HepG2 (cell line): ENCODE measurements around the gene RHOV. TPM values are rescaled to one million over a fixed set of nuclear protein-coding genes. Genes with fewer than 3 reads are reported as not detected.

Experiments
- ATF7 ChIP-seq, 2 experiments: fragments of 450-650 bp in 1 of 2; sonication (generic) in 1 of 2; formaldehyde crosslinking in 1 of 2; IDR thresholded peaks; 2 replicates each; pipeline versions ENCODE4 v1.4.0 to v1.6.1; 2016 to 2020; ENCODE audit warnings: antibody characterized with exemption in 1 of 2, mild to moderate bottlenecking in 1 of 2, missing genetic modification reagents in 1 of 2
- EP300 ChIP-seq, 3 experiments: sonication (generic) in 1 of 3; formaldehyde crosslinking in 1 of 3; IDR thresholded peaks; 2 replicates each; pipeline versions ENCODE4 v1.5.1 to v1.6.1; 2011 to 2020; ENCODE audit warnings: low read depth in 2 of 3, low read length in 2 of 3, borderline replicate concordance in 1 of 3, improper control_type of control experiment in 1 of 3, mild to moderate bottlenecking in 1 of 3, missing genetic modification reagents in 1 of 3, moderate library complexity in 1 of 3
- HDAC2 ChIP-seq: sonication (generic); formaldehyde crosslinking; IDR thresholded peaks from 2 replicates; pipeline ENCODE4 v1.4.0; 2020; ENCODE audit warnings: missing genetic modification reagents
- HNRNPH1 ChIP-seq: fragments of 200-400 bp; formaldehyde crosslinking; optimal IDR thresholded peaks from 2 replicates; pipeline ENCODE3; 2017; ENCODE audit warnings: mild to moderate bottlenecking, low read depth, low read length
- MXD3 ChIP-seq: IDR thresholded peaks from 2 replicates; pipeline ENCODE4 v1.6.1; 2016; ENCODE audit warnings: mild to moderate bottlenecking, missing biosample characterization, missing genetic modification reagents
- NR0B2 ChIP-seq: sonication (generic); formaldehyde crosslinking; IDR thresholded peaks from 2 replicates; pipeline ENCODE4 v1.4.0; 2020; ENCODE audit warnings: mild to moderate bottlenecking, missing genetic modification reagents
- NR2F6 ChIP-seq, 2 experiments: IDR thresholded peaks; 2 replicates each; pipeline ENCODE4 v1.6.1; 2016; ENCODE audit warnings: antibody characterized with exemption in 1 of 2, mild to moderate bottlenecking in 1 of 2
- PRMT3 ChIP-seq: sonication (generic); formaldehyde crosslinking; IDR thresholded peaks from 2 replicates; pipeline ENCODE4 v1.8.1; 2022; ENCODE audit warnings: low read depth, mild to moderate bottlenecking, moderate library complexity, missing genetic modification reagents, borderline replicate concordance
- RERE ChIP-seq: IDR thresholded peaks from 2 replicates; pipeline ENCODE4 v1.6.1; 2016; ENCODE audit warnings: low read depth, missing genetic modification reagents, missing compliant biosample characterization
- SIX4 ChIP-seq: sonication (generic); formaldehyde crosslinking; IDR thresholded peaks from 2 replicates; pipeline ENCODE4 v1.4.0; 2020; ENCODE audit warnings: missing genetic modification reagents
- SMC3 ChIP-seq: IDR thresholded peaks from 2 replicates; pipeline ENCODE4 v1.6.1; 2011; ENCODE audit warnings: low read length, improper control_type of control experiment
- SRF ChIP-seq: IDR thresholded peaks from 2 replicates; pipeline ENCODE4 v1.6.1; 2011; ENCODE audit warnings: mild to moderate bottlenecking, low read depth, low read length, moderate library complexity
- STAG1 ChIP-seq: sonication (generic); formaldehyde crosslinking; IDR thresholded peaks from 2 replicates; pipeline ENCODE4 v1.4.0; 2020; ENCODE audit warnings: missing genetic modification reagents
- TSC22D2 ChIP-seq: sonication (generic); formaldehyde crosslinking; IDR thresholded peaks from 2 replicates; pipeline ENCODE4 v1.5.1; 2020; ENCODE audit warnings: missing genetic modification reagents, mild to moderate bottlenecking, borderline replicate concordance
- ZBTB1 ChIP-seq: sonication (generic); formaldehyde crosslinking; IDR thresholded peaks from 2 replicates; pipeline ENCODE4 v1.4.0; 2020; ENCODE audit warnings: missing genetic modification reagents, borderline replicate concordance
- ZNF12 ChIP-seq: sonication (generic); formaldehyde crosslinking; IDR thresholded peaks from 2 replicates; pipeline ENCODE4 v1.5.0; 2020; ENCODE audit warnings: missing genetic modification reagents
- ZNF275 ChIP-seq: sonication (generic); formaldehyde crosslinking; IDR thresholded peaks from 2 replicates; pipeline ENCODE4 v1.8.0; 2022; ENCODE audit warnings: missing genetic modification reagents, mild to moderate bottlenecking, inconsistent platforms, borderline replicate concordance
- ZNF282 ChIP-seq: fragments of 450-650 bp; IDR thresholded peaks from 2 replicates; pipeline ENCODE4 v1.6.1; 2018; ENCODE audit not compliant: partially characterized antibody
- ZNF430 ChIP-seq: sonication (generic); formaldehyde crosslinking; IDR thresholded peaks from 2 replicates; pipeline ENCODE4 v1.9.0; 2021; ENCODE audit warnings: mild to moderate bottlenecking, missing genetic modification reagents
- ZNF75D ChIP-seq: sonication (generic); formaldehyde crosslinking; IDR thresholded peaks from 2 replicates; pipeline ENCODE4 v1.8.1; 2023; ENCODE audit warnings: missing genetic modification reagents, mild to moderate bottlenecking, borderline replicate concordance
- ZNF781 ChIP-seq: sonication (generic); formaldehyde crosslinking; IDR thresholded peaks from 2 replicates; pipeline ENCODE4 v1.5.1; 2020; ENCODE audit warnings: borderline replicate concordance, mild to moderate bottlenecking, missing genetic modification reagents; ENCODE audit errors: not compliant biosample characterization
- polyA plus RNA-seq, 8 experiments: library from polyadenylated mRNA; depleted of rRNA in 3 of 8; stranded (reverse) in 7 of 8; unstranded in 1 of 8; fragments of >200 nt; fragmentation: Illumina TruSeq in 4 of 8; extraction: Trizol in 4 of 8; gene quantifications; 2 replicates each; pipeline versions ENCODE4 v1.2.1 to v1.2.3, GENCODE V29; 2011 to 2016; ENCODE audit warnings: low read depth in 4 of 8, missing spikeins in 1 of 8, mixed read lengths in 1 of 8; ENCODE audit not compliant: insufficient read depth in 1 of 8
- total RNA-seq, 5 experiments: library from RNA; depleted of rRNA; stranded (reverse); fragments of >200 nt; fragmentation: Illumina TruSeq; extraction: Trizol; gene quantifications; 2 replicates each; pipeline ENCODE4 v1.2.3, GENCODE V29; 2016; ENCODE audit warnings: low read depth in 1 of 5

RHOV gene
- total and polyA plus RNA-seq, 2 of the 13 experiments (the other 11 are each of a cell fraction or from before 2014, with no cell fraction given): 0.17 to 0.18 TPM

GRCh38 chr15:40906091-40906990 is 32.3 kb upstream of the RHOV start (continued):
- no peak for TF ChIP-seq ZNF275
- TF ChIP-seq STAG1 (CRISPR knock-in tag): peak; percentile 90
- TF ChIP-seq ZNF430 (CRISPR knock-in tag): no peak
- TF ChIP-seq TSC22D2 (CRISPR knock-in tag): no peak
- no peak for TF ChIP-seq PRMT3 (CRISPR knock-in tag)
- TF ChIP-seq NR2F6 (IDR thresholded peaks at IDR 0.05): no peak
- TF ChIP-seq NR2F6 (CRISPR knock-in tag; IDR thresholded peaks at IDR 0.05): no peak; the same call in 1 of the 2 replicates
- TF ChIP-seq EP300 (IDR thresholded peaks at IDR 0.05; ENCODE audit: low read depth in 2 of 2, low read length in 2 of 2): no peak
- no peak for TF ChIP-seq EP300 (CRISPR knock-in tag; IDR thresholded peaks at IDR 0.05; ENCODE audit: borderline replicate concordance)
- no peak for TF ChIP-seq ATF7 (IDR thresholded peaks at IDR 0.05)
- TF ChIP-seq ATF7 (CRISPR knock-in tag; IDR thresholded peaks at IDR 0.05): no peak
- TF ChIP-seq NR0B2 (CRISPR knock-in tag): no peak
- no peak; the same call in 1 of the 2 replicates for TF ChIP-seq SMC3
- no peak for TF ChIP-seq ZBTB1 (CRISPR knock-in tag)
- TF ChIP-seq ZNF282: no peak
- TF ChIP-seq HDAC2 (CRISPR knock-in tag): peak; percentile 46; the same call in 1 of the 2 replicates
- no peak for TF ChIP-seq MXD3 (CRISPR knock-in tag)
- TF ChIP-seq RERE (CRISPR knock-in tag): no peak
- TF ChIP-seq HNRNPH1: no peak
- TF ChIP-seq ZNF781 (CRISPR knock-in tag): no peak
- no peak for TF ChIP-seq SIX4 (CRISPR knock-in tag)
- TF ChIP-seq SRF: no peak
- TF ChIP-seq ZNF75D (CRISPR knock-in tag): no peak
- no peak for TF ChIP-seq ZNF12 (CRISPR knock-in tag)
